Ovary (tissue), 9 donors: ENCODE measurements around the gene C13orf46. TPM values are rescaled to one million over a fixed set of nuclear protein-coding genes. Genes with fewer than 3 reads are reported as not detected.

Experiments
- DNase-seq, 5 donors: peaks; one replicate each; pipeline ENCODE4 v3.0.0-alpha.2; 2019 to 2020
- H3K27ac ChIP-seq, 2 donors: fragments of 200-600 bp; one replicate each; pipeline versions ENCODE4 v1.5.1 to v1.8.0; 2019 to 2022
- H3K27me3 ChIP-seq: fragments of 200-600 bp; one replicate; pipeline ENCODE4 v1.8.0; 2022
- H3K36me3 ChIP-seq: fragments of 200-600 bp; sonication (generic); one replicate; pipeline ENCODE4 v1.5.1; 2019
- H3K4me1 ChIP-seq: one replicate; pipeline ENCODE4 v1.8.1; 2013; ENCODE audit warnings: mild to moderate bottlenecking, moderate library complexity; ENCODE audit not compliant: insufficient read depth
- H3K4me3 ChIP-seq: fragments of 200-600 bp; sonication (generic); one replicate; pipeline ENCODE4 v1.5.1; 2017
- H3K9me3 ChIP-seq, 2 donors: fragments of 200-600 bp in 1 of 2; sonication (generic) in 1 of 2; one replicate each; pipeline versions ENCODE4 v1.5.1 to v1.8.1; 2013 to 2019; ENCODE audit warnings: mild to moderate bottlenecking in 1 of 2, moderate library complexity in 1 of 2
- CTCF ChIP-seq, 3 donors: fragments of 450-650 bp in 2 of 3; fragments of 200-600 bp in 1 of 3; IDR thresholded peaks; one replicate each; pipeline versions ENCODE4 v1.5.1 to v1.8.0; 2016 to 2022; ENCODE audit warnings: antibody characterized with exemption in 3 of 3, mild to moderate bottlenecking in 1 of 3
- EP300 ChIP-seq: sonication (generic); formaldehyde crosslinking; IDR thresholded peaks from one replicate; pipeline ENCODE4 v1.6.1; 2017; ENCODE audit warnings: antibody characterized with exemption
- POLR2A ChIP-seq: fragments of 450-650 bp; IDR thresholded peaks from one replicate; pipeline ENCODE4 v1.6.1; 2017; ENCODE audit warnings: antibody characterized with exemption, mild to moderate bottlenecking, moderate library complexity
- WGBS, 3 donors: extraction: QIAGEN DNeasy Blood & Tissue Kit in 1 of 3; methylation state at CpG; one replicate each; pipeline versions ENCODE4 v1.1.5 to v1.1.7; 2013 to 2017; 5-methylcytosine and 5-hydroxymethylcytosine counted together
- intact Hi-C, 4 donors: fragments of 100-400 bp; cut with DNase I; formaldehyde crosslinking; loops; one replicate each; pipeline versions ENCODE4 v1.11.0 to v1.15.1; 2022 to 2023
- polyA plus RNA-seq, 2 donors: library from polyadenylated mRNA; stranded (reverse); fragments of 200-250 nt in 1 of 2; fragments of 350-450 nt in 1 of 2; fragmentation: Illumina TruSeq in 1 of 2; extraction: RNeasy Lipid Tissue Mini Kit (QIAGEN cat#74804) in 1 of 2; gene quantifications; one replicate each; pipeline ENCODE4 v1.2.3, GENCODE V29; 2013 to 2014
- total RNA-seq, 7 donors: library from RNA; depleted of rRNA in 2 of 7; stranded (reverse); fragments of >200 nt in 2 of 7; fragmentation: NEBNext Ultra II Directional in 3 of 7; extraction: Animal tissue kit (Norgen Biotek cat#: 25700) in 3 of 7; gene quantifications; one replicate each; pipeline versions ENCODE4 v1.1.0 to v1.2.4, GENCODE V29; 2016 to 2023
- donor health status: DM: no; HTN: no; CAD: no; lungs with moderate emphysema.
- donor health status: DM: no; HTN: no; CAD: no.
- donor health status: Bipolar disorder and iron deficiency.
- donor health status: DM: yes; HTN: yes; CAD: no.
- donor health status: DM: no; HTN: no; CAD: no.
- donor health status: DM: yes; HTN: yes; CAD: no.

C13orf46 gene
- total and polyA plus RNA-seq, 9 donors: 0.05 to 2.0 (median 0.50) TPM; not detected in 2

GRCh38 chr13:113928685-113929627 lies 44.9 kb downstream of the C13orf46 start:
- Histone ChIP-seq H3K27me3 (no peaks in the 10 kb centered on the region), H3K36me3 (no peaks in the 10 kb centered on the region), H3K4me1 (peaks cover 13% of the 10 kb centered on the region), H3K9me3 (no peaks in the 10 kb centered on the region), H3K4me3 (no peak overlapping the region), H3K27ac (no peak overlapping the region)
- 35 to 42% (median 36%) methylated on average over 25 to 26 of the region's 26 CpGs for WGBS, 3 donors
- DNase-seq: peak; percentile 77 to 87 (median 82)
- TF ChIP-seq EP300 (no peak), POLR2A (no peak), CTCF (IDR thresholded peaks at IDR 0.05) (no peak)
- intact Hi-C loops: loop anchor here in 1 of 4 donors (5.0 kb wide), 1 partner anchor 67 kb away; the partner anchor contains the start of gene GAS6

GRCh38 chr13:113927661-113928581 lies 46.0 kb downstream of the C13orf46 start:
- intact Hi-C loops: loop anchor here in 1 of 4 donors (5.0 kb wide), 1 partner anchor 66 kb away; the partner anchor contains the start of gene GAS6
- Histone ChIP-seq H3K4me3 (no peak overlapping the region), H3K27ac (no peak overlapping the region), H3K27me3 (no peaks in the 10 kb centered on the region), H3K36me3 (no peaks in the 10 kb centered on the region), H3K9me3 (no peaks in the 10 kb centered on the region), H3K4me1 (peaks cover 13% of the 10 kb centered on the region)
- 11 to 23% (median 11%) methylated on average over 36 of the region's 36 CpGs for WGBS, 3 donors
- peak in 3 of 5 donors; percentile 35 to 65 (median 52) for DNase-seq
- TF ChIP-seq EP300: no peak
- TF ChIP-seq CTCF (IDR thresholded peaks at IDR 0.05): no peak
- no peak for TF ChIP-seq POLR2A

GRCh38 chr13:113926951-113927660 lies 46.8 kb downstream of the C13orf46 start:
- H3K36me3 ChIP-seq: no peaks in the 10 kb centered on the region
- DNase-seq: peak in 3 of 5 donors; percentile 7 to 38 (median 29)
- WGBS, 3 donors: 58 to 67% (median 63%) methylated on average over 12 of the region's 12 CpGs
- H3K4me1 ChIP-seq: peaks cover 13% of the 10 kb centered on the region
- H3K4me3 ChIP-seq: no peak overlapping the region
- no peaks in the 10 kb centered on the region for H3K9me3 ChIP-seq
- no peak overlapping the region for H3K27ac ChIP-seq
- H3K27me3 ChIP-seq: no peaks in the 10 kb centered on the region
- no peak for TF ChIP-seq CTCF (IDR thresholded peaks at IDR 0.05)
- no peak for TF ChIP-seq POLR2A
- no peak for TF ChIP-seq EP300
- intact Hi-C loops: loop anchor here in 1 of 4 donors (5.0 kb wide), 1 partner anchor 65 kb away; the partner anchor contains the start of gene GAS6
